Mucosa of descending colon (tissue), 3 donors: ENCODE measurements around the gene NFKBIE. TPM values are rescaled to one million over a fixed set of nuclear protein-coding genes. Genes with fewer than 3 reads are reported as not detected.

ENCODE experiments used
- ATAC-seq: fragments of 200-7000 bp; cut with Tn5 transposase; one replicate; pipeline ENCODE4 v1.9.1; 2020; ENCODE audit warnings: mild to moderate bottlenecking, moderate library complexity
- DNase-seq, 3 donors: peaks; one replicate each; pipeline ENCODE4 v3.0.0-alpha.2; 2020
- H3K36me3 ChIP-seq: fragments of 200-600 bp; one replicate; pipeline ENCODE4 v1.8.0; 2021; ENCODE audit warnings: low read depth, mild to moderate bottlenecking
- H3K4me1 ChIP-seq: fragments of 200-600 bp; one replicate; pipeline ENCODE4 v1.8.0; 2021; ENCODE audit warnings: low read depth, mild to moderate bottlenecking
- H3K4me3 ChIP-seq: fragments of 200-600 bp; one replicate; pipeline ENCODE4 v1.8.0; 2021; ENCODE audit warnings: mild to moderate bottlenecking
- H3K9me3 ChIP-seq: fragments of 200-600 bp; one replicate; pipeline ENCODE4 v1.8.0; 2021; ENCODE audit warnings: mild to moderate bottlenecking
- intact Hi-C, 2 donors: fragments of 100-400 bp; cut with DNase I in 1 of 2; cut with micrococcal nuclease in 1 of 2; formaldehyde crosslinking; loops; one replicate each; pipeline versions ENCODE4 v1.11.0 to v1.11.1; 2022; cut with DNase I, micrococcal nuclease
- total RNA-seq, 3 donors: library from RNA; stranded (reverse); fragmentation: NEBNext Ultra II Directional in 2 of 3; extraction: Animal tissue kit (Norgen Biotek cat#: 25700) in 2 of 3; gene quantifications; one replicate each; pipeline versions ENCODE4 v1.2.1 to v1.2.4, GENCODE V29; 2021 to 2023
- TF ChIP-seq, protein P1 (sequence below): fragments of 200-600 bp; IDR thresholded peaks from one replicate; pipeline ENCODE4 v1.8.0; 2022; ENCODE audit warnings: antibody characterized with exemption, mild to moderate bottlenecking
- donor health status: DM: no; HTN: no; CAD: no; lungs with moderate emphysema.
- donor health status: DM: no; HTN: no; CAD: no.
- donor health status: DM: no; HTN: yes; CAD: no.

Gene NFKBIE
- total RNA-seq, 3 donors from 2014 or later, result 8.7 to 13.4 (median 10.8) TPM

DNA sequence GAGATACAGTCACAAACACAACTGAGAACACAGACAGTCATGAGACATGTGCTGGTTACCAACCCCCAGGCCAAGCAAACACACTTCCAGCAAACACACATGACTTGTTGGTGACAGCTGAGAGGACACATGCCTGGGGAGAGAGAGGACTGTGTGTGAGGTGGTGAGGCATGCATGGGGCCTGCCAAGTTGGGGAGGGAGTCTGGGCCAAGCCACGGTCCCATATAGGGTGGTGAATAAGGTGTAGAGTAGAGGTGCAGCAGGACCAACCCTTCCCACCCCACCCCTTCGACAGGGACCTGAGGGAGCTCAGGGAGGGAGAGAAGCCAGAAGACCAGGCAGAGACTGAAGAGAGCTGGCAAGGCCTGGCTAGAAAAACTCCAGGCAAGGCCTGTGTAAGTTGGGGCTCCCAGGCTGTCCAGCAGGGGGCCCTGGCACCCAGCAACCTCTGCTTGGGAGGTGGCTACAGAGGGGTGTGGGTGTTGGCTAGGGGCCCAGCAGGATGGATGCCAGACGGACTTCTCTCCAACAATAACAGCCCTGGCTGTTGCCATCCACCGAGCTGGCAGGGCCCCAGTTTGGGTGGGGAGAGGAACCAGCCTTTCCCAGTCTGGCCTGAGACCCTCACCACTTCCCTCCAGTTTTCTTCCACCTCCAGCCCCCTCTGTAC lies 43.9 kb downstream of the NFKBIE start:
- Histone ChIP-seq H3K4me1 (peaks cover 38% of the 10 kb centered on the region), H3K4me3 (no peak overlapping the region), H3K9me3 (no peaks in the 10 kb centered on the region), H3K36me3 (no peaks in the 10 kb centered on the region)
- peak; percentile 81 for ATAC-seq
- TF ChIP-seq, protein P1, sequence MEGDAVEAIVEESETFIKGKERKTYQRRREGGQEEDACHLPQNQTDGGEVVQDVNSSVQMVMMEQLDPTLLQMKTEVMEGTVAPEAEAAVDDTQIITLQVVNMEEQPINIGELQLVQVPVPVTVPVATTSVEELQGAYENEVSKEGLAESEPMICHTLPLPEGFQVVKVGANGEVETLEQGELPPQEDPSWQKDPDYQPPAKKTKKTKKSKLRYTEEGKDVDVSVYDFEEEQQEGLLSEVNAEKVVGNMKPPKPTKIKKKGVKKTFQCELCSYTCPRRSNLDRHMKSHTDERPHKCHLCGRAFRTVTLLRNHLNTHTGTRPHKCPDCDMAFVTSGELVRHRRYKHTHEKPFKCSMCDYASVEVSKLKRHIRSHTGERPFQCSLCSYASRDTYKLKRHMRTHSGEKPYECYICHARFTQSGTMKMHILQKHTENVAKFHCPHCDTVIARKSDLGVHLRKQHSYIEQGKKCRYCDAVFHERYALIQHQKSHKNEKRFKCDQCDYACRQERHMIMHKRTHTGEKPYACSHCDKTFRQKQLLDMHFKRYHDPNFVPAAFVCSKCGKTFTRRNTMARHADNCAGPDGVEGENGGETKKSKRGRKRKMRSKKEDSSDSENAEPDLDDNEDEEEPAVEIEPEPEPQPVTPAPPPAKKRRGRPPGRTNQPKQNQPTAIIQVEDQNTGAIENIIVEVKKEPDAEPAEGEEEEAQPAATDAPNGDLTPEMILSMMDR, result peak; percentile 71
- peak; percentile 95 to 97 (median 96) for DNase-seq
- intact Hi-C loops, result no loop called here

DNA sequence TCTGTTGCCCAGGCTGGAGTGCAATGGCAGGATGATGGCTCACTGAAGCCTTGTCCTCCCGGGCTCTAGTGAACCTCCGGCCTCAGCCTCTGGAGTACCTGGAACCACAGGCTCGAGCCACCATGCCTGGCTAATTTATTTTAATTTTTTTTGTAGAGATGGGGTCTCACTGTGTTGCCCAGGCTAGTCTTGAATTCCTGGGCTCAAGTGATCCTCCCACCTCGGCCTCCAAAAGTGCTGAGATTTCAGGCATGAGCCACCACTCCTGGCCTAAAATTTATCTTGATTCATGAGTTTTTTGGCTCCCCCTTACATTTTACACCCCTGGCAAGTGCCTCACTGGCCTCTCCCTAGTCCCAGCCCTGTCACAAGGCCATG lies 44.4 kb downstream of the NFKBIE start:
- H3K9me3 ChIP-seq, result no peaks in the 10 kb centered on the region
- intact Hi-C loops, result no loop called here
- DNase-seq, result no peak
- ATAC-seq, result no peak
- no peak overlapping the region for H3K4me3 ChIP-seq
- peaks cover 36% of the 10 kb centered on the region for H3K4me1 ChIP-seq
- TF ChIP-seq, protein P1, result no peak
- no peaks in the 10 kb centered on the region for H3K36me3 ChIP-seq

DNA sequence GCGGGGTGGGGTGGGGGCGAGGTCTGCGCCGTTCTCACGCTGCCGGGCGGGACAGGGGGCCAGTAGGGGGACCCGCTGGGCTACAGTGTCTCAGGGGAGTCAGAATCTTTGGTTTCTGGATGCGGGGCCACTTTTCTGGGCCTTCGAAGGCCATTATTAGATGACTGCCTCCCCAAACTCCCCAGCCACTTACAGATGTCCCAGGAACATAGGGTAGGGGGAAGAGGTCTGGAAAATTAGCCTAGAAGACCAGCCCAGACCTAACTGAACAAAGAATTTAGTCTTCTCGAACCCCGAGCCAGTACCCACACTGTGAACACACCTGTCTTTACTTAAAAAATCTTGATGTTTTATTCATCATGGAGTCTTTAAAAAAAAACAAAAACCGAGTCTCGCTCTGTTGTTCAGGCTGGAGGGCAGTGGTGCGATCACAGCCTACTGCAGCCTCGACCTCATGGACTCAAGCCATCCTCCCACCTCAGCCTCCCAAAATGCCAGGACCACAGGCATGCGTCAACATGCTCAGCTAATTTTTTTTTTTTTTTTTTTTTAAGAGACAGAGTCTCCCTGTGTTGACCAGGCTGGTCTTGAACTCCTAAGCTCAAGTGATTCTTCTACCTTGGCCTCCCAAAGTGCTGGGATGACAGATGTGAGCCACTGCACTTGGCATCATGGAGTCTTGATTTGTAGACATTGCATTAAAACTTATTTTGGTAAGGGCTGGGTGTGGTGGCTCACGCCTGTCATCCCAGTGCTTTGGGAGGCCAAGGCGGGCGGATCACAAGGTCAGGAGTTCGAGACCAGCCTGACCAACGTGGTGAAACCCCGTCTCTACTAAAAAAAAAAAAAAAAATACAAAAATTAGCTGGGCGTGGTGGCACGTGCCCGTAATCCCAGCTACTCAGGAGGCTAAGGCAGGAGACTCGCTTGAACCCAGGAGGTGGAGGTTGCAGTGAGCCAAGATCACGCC lies 45.3 kb downstream of the NFKBIE start:
- TF ChIP-seq, protein P1, result no peak
- intact Hi-C loops, result no loop called here
- Histone ChIP-seq H3K36me3 (no peaks in the 10 kb centered on the region), H3K4me1 (peaks cover 35% of the 10 kb centered on the region), H3K9me3 (no peaks in the 10 kb centered on the region), H3K4me3 (peak overlapping the region; percentile 15)
- no peak for DNase-seq
- ATAC-seq, result no peak

DNA sequence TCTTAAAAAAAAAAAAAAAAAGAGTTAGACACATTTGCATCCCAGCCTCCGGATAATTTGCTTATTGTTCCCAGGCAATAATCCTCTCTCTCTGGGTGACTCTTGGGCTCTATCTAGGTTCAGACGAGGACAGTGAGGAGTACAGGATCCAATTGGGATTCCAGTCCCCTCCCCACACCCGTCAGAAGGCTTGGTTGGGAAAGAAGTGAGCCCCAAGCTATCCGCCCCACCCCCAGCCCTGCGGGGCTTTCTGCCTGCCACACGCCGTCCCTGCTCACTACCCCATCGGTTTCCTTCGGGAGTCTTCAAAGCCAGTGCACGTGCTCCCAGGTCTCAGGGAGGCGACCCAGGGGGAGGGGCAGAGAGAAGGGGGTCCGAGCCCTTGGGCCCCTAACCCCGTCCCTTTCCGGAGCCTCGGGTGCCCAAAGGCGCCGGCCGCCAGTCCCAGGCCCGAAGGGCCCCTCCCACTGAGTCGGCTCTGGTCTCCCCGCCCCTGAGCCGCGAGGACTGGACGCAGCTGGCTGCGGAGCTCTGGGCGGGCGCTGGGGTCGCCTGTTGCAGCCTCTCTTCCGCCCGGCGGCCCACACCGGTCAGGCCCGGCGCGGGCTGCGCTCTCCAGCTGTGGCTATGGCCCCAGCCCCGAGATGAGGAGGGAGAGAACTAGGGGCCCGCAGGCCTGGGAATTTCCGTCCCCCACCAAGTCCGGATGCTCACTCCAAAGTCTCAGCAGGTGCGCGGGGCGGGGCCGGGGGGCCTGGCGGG lies 46.1 kb downstream of the NFKBIE start:
- TF ChIP-seq, protein P1, result no peak
- ATAC-seq (peak; percentile 68), DNase-seq (peak; percentile 78 to 87 (median 85))
- intact Hi-C loops, result no loop called here
- Histone ChIP-seq H3K9me3 (no peaks in the 10 kb centered on the region), H3K36me3 (no peaks in the 10 kb centered on the region), H3K4me3 (peak overlapping the region; percentile 15), H3K4me1 (peaks cover 33% of the 10 kb centered on the region)

DNA sequence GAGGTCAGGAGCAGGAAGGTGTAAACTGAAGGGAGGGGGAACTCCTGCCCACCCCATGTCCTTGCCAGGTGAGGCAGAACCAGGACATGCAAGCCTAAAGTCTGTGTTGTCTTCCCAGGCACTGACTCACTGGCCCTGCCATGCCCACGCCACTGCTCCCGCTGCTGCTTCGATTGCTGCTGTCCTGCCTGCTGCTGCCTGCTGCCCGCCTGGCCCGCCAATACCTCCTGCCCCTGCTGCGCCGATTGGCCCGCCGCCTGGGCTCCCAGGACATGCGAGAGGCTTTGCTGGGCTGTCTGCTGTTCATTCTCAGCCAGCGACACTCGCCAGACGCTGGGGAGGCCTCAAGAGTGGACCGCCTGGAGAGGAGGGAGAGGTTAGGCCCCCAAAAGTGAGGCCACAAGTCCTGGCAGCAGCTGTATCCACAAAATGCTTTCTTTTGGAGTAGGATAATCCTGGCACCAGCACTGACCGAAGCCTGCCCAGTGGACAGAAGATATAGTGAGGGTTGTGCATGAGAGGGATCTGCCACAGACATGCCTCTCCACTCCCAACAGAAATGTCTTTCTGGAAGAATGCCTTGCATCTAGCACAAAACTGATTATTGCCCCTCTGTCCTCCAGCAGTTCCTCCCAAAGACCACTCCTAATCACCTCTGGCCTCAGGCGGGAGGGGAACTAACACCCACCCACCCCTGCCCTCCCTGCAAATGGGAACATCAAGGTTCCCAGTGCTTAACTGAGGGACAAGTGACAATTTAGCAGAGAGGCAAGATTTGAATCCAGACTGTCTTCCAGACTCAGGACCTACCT lies 47.8 kb downstream of the NFKBIE start:
- intact Hi-C loops, result no loop called here
- Histone ChIP-seq H3K4me1 (peaks cover 23% of the 10 kb centered on the region), H3K9me3 (no peaks in the 10 kb centered on the region), H3K4me3 (no peak overlapping the region), H3K36me3 (no peaks in the 10 kb centered on the region)
- TF ChIP-seq, protein P1, result no peak
- DNase-seq (peak in 1 of 3 donors; percentile 49), ATAC-seq (no peak)
